Endometrium (tissue), 2 donors: ENCODE results near the gene HDAC7.

Experiments used
- FAIRE-seq: peaks from 2 replicates; lab custom pipeline; 2012; peaks lifted over from hg19 to GRCh38; lab: Jason Lieb, UNC
- donor health status: control.
- donor health status: control.

HDAC7 gene

DNA sequence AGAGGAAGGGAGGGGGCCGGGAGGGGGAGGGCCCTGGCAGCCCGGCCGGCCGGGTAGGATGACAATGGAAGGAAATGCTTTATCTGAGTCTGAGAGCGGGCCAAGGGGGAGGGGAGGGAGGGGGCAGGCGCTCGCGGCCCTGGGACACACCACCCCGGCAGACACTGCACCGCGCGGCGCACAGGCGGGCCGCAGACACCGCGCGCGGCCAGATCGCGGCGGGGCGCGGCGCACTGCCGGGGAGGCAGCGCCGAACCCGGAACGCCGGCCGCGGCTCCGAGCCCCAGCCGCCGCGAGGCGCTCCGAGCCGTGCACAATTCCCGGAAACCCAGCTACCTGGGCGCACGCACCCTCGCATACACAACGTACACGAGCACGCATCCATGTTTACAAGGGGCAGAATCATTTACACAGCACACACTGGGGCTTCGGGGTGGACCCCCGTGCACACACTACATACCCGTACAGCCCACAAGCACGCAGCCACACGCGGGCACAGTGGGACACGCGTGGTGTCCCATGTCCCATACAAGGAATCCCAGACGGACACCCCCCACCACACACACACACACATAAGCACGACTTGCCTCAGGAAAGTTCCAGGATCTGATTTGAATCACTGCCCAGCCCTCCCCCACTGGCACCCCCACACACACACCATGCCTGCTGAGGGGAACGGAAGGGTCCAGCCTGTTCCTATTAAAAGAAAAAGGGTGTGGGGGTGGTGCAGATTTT lies at the start of gene HDAC7:
TSS of gene HDAC7 (minus strand) at position 8 of the 735 bp plus-strand sequence. CDS start 118 bp downstream, outside the sequence.
- FAIRE-seq, result no peak

DNA sequence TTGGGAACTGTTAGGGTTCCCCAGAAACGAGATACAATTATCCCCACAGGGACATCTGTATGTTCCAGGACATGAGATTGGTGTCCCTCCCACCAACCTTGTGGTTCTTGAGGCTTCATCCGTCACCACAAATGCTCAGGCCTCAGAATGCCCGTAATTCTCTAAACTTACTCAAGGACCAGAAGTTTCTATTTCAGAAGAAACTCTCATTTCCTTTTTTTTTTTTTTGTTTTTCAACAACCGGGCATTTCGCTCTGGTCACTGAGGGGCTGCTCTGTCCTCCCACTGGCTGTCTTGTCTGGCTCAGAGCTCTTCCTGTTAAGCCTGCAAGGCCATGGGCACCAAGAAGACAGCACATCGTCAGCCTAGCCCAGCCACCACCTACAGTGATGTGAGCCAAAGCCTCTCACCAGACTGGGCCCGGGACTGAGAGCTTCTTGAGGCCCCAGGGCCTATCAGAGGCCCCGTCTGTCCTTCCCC lies 48.9 kb upstream of the HDAC7 start:
- no peak for FAIRE-seq

DNA sequence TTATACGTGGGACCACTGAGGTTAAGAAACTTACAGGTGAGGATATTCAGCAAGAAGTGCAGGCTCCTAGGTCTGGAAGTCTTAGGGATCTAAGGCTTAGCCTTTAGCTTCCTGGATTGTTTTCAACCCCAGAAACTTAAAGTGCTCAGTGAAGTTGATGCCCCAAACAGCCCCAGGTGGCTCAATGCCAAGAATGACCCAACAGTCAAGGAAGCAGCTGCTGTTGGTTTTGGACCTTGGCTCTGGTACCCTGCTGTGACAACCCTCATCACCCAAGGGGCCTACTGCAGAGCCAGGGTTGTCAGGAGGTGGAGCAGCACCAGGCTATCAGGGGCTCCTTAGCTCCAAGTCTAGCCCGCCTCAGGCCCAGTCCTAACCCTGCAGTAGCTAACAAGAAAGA lies 48.3 kb upstream of the HDAC7 start:
- no peak for FAIRE-seq

DNA sequence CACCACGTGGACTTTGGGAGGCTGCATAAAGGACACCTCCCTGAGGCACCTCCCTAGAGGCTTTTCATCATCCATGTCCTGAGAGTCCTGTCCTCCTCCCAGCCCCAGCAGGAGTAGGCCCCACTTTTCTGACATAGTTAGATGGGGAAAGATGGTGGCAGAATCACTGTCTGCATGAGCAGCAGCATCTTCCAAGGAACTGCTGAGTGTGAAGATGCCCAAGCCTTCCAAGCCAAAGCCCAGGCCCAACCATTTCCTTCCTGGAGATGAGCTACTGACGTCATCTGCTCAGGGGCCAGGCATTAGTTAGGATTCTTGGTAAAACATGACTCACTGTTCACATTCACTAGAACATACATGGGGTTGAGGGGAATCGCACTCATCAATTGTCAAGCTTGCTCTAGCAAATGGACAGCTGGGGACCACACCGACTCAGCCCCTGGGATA lies 47.8 kb upstream of the HDAC7 start:
- FAIRE-seq, result no peak

DNA sequence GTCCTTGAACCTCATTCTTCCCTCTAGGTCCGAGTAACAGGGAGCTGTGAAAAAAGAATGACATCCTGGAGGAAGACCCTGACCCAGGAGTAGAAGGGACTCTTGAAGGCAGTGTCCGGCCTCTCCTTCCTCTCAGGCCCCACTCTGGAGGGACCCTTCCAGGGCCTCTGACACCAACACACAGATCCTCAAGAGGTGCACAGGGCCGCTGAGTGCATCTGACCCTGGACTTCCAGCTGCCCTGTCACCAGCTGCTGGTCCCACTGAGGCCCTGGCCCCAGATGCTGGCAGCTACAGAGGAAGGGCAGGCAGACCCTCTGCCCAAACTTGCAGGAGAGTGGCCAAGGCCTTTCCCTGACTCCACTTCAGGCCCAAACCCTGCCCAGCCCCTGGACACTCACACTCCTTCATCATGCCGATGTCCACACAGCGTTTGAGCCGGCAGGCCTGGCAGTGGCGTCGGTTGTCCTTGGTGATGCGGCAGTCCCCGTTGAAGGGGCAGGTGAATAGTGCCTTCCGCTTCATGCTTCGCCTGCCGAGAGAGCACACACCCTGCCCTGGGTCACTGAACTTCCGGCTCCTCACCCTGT lies 45.0 kb upstream of the HDAC7 start:
- no peak for FAIRE-seq

DNA sequence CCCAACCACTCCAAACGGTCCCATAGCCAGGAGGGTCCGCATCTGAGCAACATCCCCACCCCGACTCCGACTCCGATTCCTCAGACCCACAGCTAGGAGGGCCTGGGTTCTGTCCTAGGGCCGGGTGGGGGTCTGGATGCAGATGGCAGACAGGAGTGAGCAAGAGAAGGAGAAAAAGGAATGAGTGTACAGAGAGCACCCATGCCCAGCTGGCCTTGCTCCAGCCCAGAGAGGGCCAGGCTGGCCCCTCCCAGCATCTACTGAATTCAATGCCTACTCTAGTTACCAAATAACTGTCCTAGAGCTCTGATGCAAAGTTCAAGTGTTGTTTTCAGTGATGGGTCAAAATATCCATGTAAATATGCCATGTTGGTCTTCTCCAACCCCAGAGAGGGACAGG lies 44.3 kb upstream of the HDAC7 start:
- FAIRE-seq, result no peak

GRCh38 chr12:47863467-47863866 lies 43.8 kb upstream of the HDAC7 start:
- FAIRE-seq, result no peak

- FAIRE-seq, result no peak
These were observed 43.2 kb upstream of the HDAC7 start for GRCh38 chr12:47862881-47863280.

DNA sequence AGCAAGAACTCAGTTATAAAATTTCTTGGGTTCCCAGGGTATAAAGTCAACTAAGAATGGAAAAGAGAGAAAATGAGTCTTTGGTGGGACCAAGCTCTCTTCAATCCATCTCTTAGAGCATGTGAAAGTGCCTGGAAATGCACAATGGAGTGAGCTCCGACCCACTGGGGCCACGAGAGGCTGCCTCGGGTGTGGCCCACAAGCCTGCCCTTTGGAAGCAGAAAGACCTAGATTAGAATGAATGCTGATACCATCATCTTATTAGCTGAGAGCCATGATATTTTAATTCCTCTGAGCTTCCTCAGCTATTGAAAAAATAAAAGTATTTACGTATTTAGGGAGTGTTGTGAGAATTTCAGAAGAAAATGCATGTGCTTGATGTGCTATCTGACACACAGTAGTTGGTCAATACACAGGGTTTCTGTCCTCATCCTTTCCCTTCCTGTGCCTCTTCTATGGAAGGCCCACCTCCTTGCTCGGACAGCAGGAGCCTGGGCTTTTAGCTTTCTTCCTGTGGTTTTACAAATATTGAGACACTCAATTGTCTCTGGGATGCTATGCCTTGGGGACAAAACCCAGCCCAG lies 42.6 kb upstream of the HDAC7 start:
- FAIRE-seq, result no peak

- FAIRE-seq, result no peak
These were observed 41.2 kb upstream of the HDAC7 start for GRCh38 chr12:47860873-47861272.

- no peak for FAIRE-seq
These were observed 40.7 kb upstream of the HDAC7 start for GRCh38 chr12:47860279-47860841.

DNA sequence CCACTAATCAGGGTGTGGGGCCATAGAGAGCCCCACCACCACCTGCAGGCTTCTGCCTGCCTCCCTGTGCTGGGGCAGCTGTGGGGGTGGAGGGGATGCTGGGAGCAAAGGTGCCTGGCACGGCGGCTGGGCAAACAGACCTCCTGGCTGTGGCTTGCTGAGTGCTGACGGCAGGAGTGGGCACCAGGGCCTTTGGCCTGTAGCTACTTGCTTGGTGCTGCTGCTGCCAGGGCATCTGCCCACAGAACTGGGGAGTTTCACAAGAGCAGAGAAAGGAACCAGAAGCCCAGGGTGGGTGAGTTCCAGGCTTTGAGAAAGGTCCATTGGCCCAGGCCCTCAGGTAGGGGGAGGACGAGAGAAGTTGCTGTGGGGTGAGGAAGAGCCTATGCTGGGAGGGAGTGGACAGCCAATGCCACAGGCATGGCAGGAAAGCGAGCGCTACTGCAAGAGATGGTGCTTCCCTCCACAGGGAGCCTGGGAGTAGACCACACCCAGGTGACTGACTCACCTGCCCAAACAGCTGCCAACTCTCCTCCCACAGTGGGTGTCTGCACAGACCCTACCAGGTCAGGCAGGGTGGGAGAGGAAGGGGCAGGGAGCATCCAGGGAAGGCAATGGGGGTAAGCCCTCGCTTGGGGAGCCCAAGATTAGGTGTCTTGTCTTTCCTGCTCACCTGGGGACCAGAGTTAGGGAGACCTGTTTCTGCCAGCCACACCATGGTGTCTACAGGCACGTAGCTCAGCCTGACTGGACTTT lies 39.0 kb upstream of the HDAC7 start:
- FAIRE-seq, result no peak

GRCh38 chr12:47856721-47857575 lies 37.2 kb upstream of the HDAC7 start:
- FAIRE-seq, result no peak

DNA sequence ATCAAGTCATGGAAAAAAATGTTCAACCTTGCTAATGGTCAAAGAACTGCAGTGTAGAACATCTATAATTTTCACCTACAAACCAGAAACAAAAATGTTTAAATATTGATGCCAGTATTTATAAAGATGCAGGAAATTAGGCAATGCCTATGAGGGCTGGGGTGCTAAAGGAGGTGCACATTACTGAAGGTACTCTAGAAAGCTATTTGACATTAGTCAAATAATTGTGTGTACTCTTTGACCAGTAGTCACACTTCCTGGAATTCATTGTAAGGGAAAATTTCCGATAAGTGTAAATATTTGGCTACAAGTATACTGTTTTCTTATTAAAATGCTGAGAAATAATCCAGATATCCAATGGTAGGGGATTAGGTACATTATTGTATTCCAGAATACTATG lies 36.4 kb upstream of the HDAC7 start:
- FAIRE-seq, result no peak

DNA sequence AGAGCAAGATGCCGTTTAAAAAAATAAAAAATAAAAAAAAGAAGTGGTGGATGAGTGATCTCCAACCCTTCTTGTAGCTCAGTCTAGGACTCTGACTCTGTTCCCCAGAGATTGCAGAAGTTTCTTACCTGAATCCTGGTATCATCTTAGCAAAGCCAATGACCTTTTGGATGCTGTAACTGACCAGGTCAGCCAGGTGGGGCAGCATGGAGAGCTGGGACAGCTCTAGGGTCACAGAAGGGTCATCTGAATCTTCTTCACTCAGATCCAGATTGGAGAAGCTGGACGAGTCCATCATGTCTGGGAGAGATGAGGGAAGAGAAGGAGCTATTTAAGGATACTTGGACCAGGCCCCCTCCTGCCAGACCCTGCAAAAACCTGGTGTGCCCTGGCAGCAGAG lies 35.8 kb upstream of the HDAC7 start:
- no peak for FAIRE-seq

DNA sequence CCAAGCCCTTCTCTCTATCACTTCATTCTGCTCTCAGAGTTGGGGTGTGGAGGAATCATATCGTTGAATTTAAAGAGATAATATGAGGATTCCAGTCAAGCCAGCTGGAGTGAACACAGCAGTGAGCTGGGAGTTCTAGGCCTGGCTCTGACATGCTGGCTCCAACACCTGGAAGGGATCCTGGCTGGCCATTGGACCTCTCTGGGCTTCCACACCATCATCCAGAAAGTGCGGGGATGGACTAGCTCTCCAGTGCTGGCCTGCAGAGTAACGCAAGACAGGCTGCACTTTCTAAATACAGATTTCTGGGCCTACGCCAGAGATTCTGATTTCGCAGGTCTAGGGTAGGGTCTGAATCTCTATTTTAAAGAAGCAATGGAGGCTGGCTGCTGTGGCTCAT lies 34.8 kb upstream of the HDAC7 start:
- FAIRE-seq, result no peak

GRCh38 chr12:47852096-47852571 lies 32.4 kb upstream of the HDAC7 start:
- FAIRE-seq, result no peak

DNA sequence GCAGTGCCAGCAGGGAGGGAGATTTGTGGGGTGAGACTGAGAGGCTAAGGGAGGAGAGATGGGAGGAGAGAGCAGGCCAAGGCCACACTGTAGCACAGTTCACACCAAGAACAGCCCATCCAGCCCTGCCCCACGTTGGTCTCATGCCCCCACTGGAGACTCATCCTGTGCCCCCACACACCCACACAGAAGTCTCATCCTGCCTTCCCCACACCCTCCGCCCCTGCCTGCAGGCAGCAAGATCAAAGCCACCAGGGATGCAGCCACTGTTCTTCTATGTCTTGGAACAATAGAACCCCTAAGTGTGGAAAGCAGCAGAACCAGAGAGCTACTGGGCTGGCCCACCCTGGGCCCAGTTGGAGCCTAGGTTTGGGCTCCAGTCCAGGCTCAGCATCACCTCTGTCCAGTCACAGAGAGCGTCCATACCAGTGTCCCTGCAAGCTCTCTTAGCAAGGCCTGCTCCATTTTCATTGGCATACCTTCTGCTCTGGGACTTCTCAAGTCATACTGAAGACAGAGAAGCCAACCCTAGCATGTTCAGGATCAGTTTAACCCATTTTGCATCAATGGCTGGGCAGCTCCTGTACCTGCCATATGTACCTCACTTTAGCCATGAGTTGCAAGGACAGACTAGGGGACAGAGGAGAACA lies 31.7 kb upstream of the HDAC7 start:
- FAIRE-seq, result no peak

DNA sequence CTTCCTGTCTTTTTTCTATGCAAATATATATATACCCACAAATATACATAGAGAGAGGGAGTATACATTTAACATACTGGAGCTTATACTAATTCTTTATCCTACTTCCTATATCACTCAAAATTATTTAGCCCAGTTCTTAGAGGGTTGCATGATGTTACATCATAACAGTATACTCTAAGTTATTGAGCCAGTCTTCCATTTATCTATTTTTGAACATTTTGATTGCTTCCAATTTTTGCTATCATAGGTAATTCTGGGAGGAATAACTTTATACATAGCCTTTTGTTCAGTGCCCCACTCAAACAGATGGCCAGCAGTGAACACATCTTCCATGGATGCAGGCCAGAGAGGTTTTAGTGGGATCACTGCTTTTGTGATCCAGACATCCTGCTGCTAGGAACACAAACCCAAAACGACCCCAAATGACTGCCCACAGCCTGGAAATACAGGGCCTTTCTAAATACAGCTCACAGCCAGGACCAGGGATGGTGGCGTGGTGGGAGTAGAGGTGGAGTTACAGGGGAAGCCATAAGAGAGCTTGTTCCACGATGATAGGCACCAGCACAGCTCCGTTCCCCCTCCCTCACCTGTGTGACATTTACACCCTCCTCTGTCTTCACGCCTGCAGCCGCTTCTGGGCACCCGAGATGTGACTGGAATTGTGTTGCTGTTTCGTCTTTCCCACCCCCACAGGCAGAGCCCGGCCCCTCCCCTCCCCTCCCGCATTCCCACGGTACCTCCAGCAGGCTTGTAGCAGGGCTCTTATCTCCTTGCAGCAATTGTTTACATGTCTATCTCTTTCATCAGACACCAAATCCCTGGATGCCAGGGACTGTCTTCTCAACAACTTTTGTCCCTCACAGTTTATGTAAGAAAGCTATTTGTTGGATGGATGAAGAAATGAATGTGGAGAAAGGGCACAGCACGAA lies 30.7 kb upstream of the HDAC7 start:
- no peak for FAIRE-seq

DNA sequence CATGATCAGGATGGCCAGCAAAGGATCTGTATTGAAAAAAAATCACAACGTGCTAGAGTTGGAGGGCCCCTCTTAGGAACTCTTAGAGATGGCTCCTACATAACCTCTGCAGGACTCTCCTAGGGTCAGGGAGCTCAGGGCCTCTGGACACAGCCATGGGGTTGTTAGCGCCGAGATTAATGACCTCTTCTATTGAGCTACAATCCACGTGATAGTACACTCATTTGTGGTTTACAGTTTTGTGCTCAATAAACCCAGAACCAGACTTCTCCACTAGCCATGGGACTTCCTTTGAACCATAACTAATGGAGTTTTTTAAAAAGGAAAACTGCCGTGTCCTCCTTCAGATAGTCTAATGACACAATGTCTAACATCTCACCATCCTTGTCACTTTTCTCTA lies 29.6 kb upstream of the HDAC7 start:
- no peak for FAIRE-seq
